Hematopoietic multipotent progenitor cell (in vitro differentiated cells): ENCODE results near the gene PLCB4. TPM values are rescaled to one million over a fixed set of nuclear protein-coding genes. Genes with fewer than 3 reads are reported as not detected.

Experiments used
- DNase-seq, 3 donors: peaks; one replicate each; pipeline ENCODE4 v3.0.0-alpha.2; 2011 to 2015; ENCODE audit warnings: low read depth in 2 of 3, low spot score in 2 of 3
- total RNA-seq: library from RNA; depleted of rRNA; stranded (reverse); fragments of >200 nt; gene quantifications from one replicate; pipeline ENCODE4 v1.2.3, GENCODE V29; 2012

The PLCB4 gene
- total RNA-seq, 1 donor: 11.0 TPM

DNA sequence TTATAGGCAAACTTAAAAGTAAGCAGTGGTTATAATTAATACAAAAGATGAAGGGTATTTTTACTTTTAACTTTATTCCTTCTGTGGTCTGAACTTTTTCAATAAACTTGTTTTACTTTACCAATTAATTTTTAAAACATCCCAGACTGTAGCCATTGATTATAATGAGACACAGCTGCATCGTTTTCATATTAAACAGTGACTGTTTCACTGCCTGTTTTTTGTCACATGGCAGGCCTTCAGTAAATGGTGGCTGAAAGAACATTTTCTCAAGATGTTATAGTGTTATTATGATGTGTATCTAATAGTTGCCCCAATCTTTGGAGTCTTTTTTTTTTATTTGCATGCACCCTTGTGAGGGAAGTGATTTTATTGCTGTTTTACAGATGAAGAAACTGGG is 95.1 kb downstream of the PLCB4 start:
- DNase-seq: no peak

DNA sequence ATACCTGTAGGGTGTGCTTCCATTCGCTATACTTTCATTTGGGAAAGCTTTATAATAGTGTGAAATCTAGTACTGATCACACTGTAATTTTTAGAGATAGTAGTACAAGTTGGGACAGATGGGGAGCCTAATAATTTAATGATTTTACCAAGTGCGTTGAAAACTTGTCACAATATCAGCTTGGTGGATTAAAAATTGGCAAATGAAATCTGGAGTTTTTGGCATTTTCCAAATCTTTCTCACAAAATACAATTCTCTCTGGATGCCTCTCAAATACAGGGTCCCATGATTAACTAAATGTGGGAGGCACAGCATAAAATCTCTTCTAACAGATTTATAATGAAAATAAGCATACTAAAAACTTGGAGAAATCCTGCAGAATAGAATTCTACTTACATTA is 96.4 kb downstream of the PLCB4 start:
- DNase-seq: no peak

DNA sequence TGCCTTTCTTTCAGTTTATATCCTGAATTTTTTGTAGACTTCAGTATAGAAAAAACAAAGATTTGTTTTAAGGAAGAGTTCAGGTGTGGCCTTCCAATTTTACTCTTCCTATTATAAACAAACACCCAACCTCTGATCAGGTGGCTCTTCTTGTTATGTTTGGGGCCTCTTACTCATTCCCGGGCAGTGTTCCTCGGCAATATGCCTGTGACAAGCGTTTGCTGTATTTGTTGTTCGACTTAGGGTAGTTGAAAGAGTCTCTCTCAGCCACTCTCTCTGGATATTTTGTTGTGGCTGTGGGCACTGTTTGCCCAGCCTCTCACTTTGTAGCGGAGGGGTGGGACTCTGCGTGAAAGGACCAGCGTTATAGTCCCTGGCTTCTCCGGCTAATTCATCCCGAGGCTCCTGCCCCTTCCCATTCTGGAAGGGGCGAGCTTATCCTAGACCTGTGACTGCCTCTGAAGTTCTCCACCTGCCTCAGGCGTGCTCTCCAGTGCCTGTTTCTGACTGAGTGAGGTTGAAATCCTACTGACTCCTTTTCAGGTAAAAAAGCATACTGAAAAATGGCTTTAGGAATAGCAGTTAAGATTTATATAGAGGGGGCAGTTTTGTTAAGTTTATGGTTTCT is 97.4 kb downstream of the PLCB4 start:
- DNase-seq: no peak

DNA sequence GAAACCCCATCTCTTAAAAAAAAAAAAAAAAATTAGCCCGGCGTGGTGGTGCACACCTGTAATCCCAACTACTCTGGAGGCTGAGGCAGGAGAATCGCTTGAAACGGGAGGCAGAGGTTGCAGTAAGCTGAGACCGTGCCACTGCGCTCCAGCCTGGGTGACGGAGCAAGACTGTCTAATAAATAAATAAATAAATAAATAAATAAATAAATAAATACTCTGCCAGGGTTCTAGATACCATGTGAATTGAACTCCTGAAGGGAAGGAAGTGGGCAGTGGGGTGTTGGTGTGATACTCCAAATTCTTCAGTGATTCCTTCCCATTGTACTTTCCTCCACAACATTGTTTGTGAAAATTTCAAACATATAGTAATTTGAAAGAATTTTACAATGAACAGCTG is 100.5 kb downstream of the PLCB4 start:
- no peak for DNase-seq

DNA sequence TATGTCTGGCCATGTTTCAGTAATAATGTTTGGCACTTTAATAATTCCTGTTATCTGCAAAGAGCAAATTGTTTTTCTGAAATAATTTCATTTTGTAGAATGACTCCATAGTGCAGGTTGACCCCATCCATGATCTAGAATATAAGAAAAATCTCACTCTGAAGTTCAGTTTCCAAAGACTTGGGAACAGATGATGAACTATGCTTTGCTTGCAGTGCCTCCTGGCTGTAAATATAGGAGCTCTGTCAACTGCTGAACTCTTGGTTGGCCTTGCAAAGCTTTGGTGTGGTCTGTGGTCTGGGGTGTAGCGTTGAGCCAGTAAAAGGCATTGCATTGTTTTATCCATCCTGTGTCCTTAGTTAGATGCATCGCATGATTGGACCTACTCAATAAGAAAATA is 104.0 kb downstream of the PLCB4 start:
- peak in 2 of 3 donors; percentile 57 to 70 for DNase-seq

DNA sequence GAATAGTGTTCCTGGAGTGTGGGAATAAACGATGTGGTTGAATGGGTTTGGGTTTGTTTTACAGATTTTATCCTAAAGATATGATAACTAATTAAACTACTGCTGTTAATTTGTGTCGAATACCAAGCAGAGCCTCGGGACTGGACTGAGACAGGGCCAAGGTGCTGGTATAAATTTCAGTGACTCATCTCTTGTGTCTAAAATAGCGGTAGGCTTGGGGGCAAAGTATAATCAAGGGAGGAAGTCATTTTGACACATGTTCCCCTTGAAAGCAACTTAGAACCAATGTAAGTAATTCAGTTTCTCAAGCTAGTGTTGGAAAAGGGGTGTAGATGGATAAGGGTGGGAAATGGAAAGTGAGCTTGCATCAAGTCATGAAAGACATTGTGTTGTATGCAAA is 108.4 kb downstream of the PLCB4 start:
- DNase-seq: no peak

DNA sequence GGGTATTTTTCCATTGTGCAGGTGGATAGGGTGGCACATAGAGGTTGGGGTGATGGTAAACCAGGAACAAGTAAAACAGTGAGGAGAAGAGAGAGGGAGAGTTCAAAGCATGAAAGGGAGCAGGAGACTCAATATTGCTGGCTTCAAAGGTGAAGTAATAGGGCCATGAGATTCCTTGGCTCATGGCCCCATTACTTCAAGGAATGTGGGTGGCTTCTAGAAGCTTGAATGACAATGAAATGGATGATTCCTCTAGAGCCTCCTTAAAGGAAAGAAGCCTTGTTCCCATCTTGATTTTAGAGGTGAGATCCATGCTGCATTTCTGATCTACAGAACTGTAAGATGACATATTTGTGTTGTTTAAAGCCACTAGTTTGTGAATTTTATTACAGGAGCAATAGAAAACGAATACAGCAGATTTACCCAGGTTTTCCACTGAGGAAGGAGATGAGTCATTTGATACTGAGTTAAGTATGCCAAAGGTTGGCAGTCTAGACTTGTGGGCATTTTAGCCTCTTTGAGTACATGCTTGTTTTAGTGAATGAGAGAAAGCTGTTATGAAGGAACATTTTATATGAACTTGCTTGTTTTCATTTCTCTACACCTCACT is 110.4 kb downstream of the PLCB4 start:
- no peak for DNase-seq

DNA sequence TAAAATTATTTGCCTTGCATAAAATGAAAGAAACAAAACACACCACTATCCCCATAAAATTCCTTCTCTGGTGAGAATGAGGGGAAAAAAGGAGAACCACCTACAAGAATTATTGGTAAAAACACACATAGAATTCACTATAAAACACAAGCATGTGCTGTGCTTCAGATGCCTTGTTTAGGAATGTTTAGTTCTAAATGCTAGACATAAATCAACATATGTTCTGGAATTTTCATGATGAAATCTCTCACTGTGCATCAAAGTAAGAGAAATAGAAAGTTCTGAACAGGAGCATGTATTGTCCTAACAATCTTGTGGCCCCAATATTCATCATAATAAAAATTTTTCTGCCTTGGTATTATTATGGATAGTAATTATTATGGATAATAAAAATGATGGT is 111.0 kb downstream of the PLCB4 start:
- DNase-seq: no peak

DNA sequence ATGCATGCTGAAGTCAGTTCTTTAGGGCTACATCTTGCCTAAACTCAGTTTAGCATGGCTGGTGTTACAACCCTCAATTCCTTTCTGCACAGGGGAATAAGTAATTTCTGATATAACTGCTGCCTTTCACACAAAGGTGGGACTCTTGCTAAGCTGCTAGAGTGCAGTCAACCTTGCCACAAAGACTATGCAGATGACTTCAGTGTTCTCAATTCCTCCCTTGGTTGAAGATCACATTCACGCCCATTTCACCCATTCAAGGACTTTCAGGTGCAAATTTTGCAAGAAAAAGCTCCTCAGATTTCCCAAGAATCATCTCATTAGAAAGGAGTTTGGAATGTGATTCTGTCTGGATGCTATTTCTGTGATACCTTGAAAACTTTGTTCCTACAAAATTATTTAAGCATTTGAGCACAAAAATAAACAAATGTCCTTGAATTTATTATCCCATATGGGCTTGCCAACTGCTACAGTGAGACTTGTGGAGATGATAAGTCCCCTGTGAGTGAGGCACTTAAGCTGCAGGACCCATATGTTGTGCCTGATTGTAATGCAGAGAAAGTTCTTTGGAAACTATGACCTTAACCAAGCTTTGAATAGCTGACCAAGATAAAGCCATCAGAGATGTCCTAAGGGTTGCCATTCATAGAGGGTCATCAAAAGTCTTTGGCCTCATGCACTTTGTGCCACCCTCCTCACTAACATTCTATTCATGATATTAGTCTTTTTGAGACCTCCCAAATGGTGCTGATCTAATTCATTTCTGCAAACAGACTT is 111.8 kb downstream of the PLCB4 start:
- no peak for DNase-seq

DNA sequence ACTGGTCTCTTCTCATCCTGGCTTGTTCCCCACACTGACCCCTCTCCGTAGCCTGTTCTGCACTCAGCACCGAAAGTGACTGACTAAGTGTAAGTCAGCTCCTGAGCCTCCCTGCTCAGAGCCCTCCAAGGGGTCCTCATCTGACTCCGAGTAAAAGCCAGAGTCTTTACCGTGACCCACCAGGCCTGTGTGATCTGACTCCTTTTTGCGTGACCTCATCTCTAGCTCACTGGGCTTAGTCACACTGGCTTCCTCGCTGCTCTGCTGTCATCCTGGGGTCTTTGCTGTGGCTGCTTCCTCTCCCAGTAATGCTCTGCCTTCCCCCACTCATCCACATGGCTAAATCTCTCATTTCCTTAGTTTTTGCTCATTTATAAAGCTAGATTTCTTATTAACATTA is 116.6 kb downstream of the PLCB4 start:
- no peak for DNase-seq

DNA sequence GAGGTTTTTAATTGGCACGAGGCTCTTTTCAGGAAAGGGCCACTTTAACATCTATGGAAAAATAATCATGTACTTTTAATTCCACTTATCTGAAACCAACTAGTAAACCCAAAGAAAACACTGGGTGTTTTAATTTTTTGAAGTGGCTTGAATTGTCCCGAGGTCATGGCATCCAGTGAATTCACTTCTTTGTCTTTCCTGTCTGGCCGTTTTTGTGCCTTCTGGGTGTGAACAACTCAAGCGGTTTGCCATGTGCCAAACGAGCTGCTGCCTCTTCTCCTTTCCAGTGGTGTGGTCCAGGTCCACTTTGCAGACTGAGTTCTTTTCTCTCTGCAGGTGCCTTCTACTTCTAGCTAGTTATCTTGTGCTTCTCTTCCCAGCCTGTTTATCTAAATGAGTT is 117.5 kb downstream of the PLCB4 start:
- peak in 1 of 3 donors; percentile 10 for DNase-seq

DNA sequence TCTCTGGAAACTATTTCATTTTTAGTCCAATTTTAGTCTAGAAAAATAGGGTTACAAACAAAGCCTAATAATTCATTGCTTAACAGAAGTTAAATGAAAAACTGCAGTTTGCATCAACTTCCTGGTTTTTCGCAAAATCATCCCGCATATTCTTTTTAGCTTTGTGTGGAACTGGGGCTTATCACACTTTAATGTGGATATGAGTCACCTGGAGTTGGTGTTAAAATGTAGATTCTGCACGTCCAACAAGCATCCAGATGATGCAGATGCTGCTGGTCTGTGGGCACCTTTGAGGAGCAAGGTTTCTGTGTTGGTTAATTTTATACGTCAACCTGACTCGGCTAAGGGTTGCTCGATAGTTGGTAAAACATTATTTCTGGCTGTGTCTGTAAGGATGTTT is 126.1 kb downstream of the PLCB4 start:
- DNase-seq: peak in 2 of 3 donors; percentile 35 to 36

DNA sequence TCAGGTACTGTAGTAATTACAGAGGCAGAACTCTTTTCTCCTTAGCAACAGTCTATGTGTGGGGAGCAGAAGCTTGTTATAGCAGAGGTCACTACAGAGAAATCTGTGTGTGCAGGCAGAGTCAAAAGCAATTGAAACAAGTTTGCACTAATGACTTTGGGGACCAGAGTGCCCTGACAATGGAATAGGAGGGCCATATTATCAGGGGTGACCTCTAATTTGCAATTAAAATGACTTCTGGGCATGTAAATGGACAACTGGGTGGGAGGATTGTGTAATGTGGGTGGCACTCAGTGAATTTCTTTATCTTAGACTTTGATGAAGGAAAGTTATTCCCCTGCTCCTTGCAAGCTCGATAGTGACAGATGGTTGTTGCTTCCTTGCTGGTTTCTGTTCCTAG is 127.2 kb downstream of the PLCB4 start:
- no peak for DNase-seq

DNA sequence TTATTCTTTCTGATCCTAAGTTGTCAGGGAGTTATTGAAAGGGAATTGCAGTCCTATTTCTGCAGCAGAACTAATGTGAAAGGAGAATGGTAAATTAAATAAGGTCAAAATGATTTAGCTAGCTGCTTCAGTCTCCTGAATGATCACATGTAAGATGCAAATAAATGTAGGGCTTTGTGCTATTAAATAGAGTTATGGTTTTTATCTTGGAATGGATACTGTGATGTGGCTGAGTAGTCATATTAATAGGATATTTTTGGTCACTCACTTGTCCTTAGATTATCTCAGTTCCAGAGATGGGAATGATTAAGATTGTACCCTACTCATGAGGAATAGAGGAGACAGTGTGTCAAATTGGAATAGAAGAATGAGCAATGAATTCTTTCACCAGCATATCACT is 129.6 kb downstream of the PLCB4 start:
- no peak for DNase-seq

DNA sequence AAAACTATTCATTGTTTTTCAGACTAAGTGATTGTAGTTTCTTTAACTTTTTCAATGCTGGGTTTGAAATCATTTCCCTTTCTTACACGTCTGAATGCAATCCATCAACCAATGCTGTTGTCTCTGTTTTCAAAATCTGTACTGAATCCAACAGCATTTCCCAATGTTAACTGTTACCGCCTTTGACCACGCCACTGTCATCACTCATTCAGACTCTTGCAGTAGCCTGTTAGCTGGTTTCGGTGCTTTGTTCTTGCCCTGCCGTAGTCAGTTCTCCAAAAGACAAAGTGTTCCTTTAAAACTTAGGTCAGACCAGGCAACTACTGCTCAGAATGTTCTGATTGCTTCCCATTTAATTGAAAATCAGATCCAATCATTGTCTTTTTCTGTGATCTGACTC is 131.3 kb downstream of the PLCB4 start:
- no peak for DNase-seq

DNA sequence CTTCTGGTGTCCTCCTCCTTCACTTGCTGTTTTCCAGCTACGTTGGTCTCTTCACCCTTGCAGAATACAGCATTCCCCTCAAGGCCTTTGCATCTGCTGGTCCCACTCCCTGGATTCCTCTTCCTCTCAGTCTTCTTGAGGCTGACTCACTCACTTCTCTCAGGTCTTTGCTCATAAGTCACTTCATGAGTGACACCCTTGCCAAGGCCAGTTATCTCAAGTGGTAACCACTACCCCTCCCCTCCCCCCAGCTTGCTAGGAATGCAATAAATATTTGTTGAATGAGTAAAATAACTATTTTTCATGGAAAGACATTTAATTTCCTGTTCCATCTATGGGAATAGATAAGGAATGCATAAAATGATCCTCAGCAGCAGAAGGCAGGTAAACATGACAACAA is 131.7 kb downstream of the PLCB4 start:
- no peak for DNase-seq

DNA sequence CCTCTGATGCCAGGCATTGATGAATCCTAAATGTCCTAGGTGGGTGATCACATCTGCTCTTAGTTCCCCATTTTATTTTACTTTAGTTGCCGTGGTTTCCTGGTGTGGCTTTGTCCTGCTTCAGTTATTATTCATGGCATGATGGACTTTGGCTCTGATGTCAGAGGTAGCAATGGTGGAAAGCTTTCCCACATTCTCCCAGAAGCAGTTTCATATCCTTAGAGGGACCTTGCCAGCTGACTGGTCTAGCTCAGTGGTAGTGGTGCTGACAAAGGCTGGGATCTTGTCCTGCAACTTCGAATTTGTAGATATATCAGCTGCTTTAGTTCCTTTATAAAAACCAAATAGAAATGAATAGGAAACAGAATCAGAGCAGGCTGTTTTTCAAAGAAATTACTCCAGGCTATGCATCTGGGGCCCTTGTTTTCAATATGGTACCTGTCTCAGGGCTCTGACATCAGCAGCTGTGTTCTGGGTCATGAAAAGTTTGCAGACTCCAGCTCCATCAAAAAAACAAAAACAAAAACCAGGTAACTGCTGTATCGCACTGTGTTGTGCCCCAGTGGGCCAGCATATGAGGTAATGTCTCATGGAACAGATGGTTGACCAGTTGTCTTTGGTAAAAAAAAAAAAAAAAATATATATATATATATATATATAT is 133.7 kb downstream of the PLCB4 start:
- peak in 1 of 3 donors; percentile 44 for DNase-seq

DNA sequence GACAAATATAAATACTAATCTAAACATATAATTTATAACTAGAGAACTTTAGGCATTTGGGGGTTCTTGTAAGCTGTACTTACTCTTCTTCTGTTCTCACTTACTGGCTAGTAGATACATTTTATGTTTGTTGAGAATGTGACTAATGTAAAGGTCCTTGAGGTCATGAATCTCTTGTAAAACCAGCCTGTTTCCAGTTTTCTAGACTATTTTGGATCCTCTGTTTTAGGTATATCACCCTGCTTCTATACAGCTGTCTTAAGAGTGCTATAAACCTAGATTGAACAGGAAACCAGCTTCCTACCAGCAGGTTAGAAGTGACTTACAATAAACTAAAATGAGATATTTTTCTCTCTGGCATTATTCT is 134.2 kb downstream of the PLCB4 start:
- DNase-seq: peak in 1 of 3 donors; percentile 5

DNA sequence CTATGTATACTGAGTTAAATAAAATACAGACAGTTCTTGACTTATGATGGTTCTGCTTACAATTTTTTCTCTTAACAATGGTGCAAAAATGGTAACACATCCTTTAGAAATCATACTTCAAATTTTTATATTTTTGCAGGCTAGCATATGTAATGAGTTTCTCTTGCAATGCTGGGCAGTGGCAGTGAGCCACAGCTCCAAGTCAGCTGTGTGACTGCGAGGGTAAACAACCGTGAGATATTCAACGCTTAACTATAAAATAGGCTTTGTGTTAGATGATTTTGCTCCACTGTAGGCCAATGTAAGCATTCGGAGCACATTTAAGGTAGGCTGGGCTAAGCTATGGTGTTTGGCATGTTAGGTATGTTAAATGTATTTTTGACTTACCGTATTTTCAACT is 136.1 kb downstream of the PLCB4 start:
- DNase-seq: no peak

DNA sequence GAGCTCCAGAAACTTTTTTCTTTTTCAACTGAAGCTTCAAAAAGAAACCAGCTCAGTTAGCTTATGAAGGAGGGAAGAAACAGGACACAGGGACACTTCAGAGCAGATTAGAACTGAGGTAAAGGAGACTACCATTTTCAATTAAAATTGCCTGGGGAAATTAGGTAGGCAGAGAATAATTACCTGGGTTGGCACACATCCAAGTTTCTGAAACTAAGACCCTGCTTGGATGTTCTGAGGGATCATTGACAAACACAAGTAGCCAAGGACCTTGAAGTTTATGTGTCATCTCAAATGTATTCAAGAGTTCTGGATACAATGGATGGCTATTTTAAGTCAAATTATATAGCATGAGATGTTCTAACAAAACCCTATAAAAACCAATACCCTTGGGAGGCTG is 137.6 kb downstream of the PLCB4 start:
- no peak for DNase-seq

DNA sequence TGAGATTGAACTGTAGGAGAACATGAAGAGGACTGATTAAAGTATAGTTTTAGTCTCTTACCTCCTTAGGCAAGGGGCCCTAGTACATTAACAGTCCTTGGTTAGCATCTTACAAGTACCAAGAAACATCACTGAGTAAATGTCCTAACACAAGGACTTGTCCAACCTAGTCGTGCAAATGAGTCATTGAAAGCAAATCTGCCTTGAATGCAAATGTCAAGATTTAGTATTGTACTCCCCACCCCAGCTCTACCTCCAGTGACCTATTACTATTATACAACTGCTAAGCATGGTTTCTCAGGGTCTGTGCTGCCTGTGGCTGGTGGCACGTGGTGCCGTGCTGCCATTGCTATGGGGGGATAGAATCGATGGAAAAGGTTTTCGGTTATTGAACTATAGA is 138.4 kb downstream of the PLCB4 start:
- DNase-seq: no peak

DNA sequence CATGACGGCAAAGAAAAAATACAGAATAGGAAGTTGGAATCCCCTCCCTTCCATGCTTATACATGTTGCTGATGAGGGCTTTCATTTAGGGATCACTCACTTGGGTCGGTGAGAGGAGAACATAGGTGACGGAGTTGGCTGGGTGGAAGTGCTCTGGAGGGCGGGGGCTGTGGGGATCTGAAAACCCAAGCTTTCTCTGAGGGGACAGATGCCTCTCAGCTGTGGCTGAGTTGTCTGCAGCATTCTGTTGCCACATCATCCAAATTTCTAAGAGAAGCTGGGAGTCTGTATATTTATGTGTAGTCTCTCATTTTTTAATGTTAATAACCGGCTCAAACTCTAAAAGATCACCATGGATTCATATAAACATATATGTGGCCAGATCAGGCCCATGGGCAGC is 141.5 kb downstream of the PLCB4 start:
- DNase-seq: no peak
